ENCODE results near the gene BCAP29. TPM values are rescaled to one million over a fixed set of nuclear protein-coding genes. Genes with fewer than 3 reads are reported as not detected.

Gene BCAP29
- total and polyA plus RNA-seq, 2 of the 4 experiments (the other 2 are of a cell fraction): 33.0 to 35.1 TPM

- no TSS peak for BruUV-seq (replicated peaks)
- H2AK5ac ChIP-seq (ENCODE audit: low read depth, low read length): no peak overlapping the region
- in situ Hi-C loops (cut with MboI; ENCODE audit: low sequenced_read_pairs): no loop called here
- TF ChIP-seq RCOR1 (IDR thresholded peaks at IDR 0.05; ENCODE audit: insufficient replicate concordance, low read length): no peak
- 0 out of 2 replicates have a peak, but pooled peaks have one; percentile 11 for TF ChIP-seq MAFK (IDR thresholded peaks at IDR 0.05; ENCODE audit: low read depth, low read length)
- no peak overlapping the region for H2BK15ac ChIP-seq (ENCODE audit: low read depth, low read length)
- H3K9ac ChIP-seq (ENCODE audit: low read depth, low read length): no peak overlapping the region
- no peak overlapping the region for H3K4me3 ChIP-seq (ENCODE audit: insufficient read depth, low read depth, low read length)
- H2AFZ ChIP-seq (replicated peaks; ENCODE audit: low read length, poor library complexity): no peak overlapping the region
- DNase-seq (no peak), ATAC-seq (ENCODE audit: low read depth) (no peak)
- H3K27me3 ChIP-seq (ENCODE audit: control insufficient read depth, insufficient read depth, low read length): no peaks in the 10 kb centered on the region
- no peak overlapping the region for H3K14ac ChIP-seq (replicated peaks; ENCODE audit: low read depth, low read length)
- no peak overlapping the region for H3K4ac ChIP-seq (ENCODE audit: low read depth, low read length)
- no peak overlapping the region for H3K18ac ChIP-seq (ENCODE audit: low read depth, low read length)
- H3K4me2 ChIP-seq (ENCODE audit: low read depth, low read length): no peak overlapping the region
- H2BK5ac ChIP-seq (ENCODE audit: low read depth, low read length, poor library complexity, severe bottlenecking): no peak overlapping the region
- H3K79me1 ChIP-seq (ENCODE audit: low read depth in 1 of 2, low read length in 2 of 2): peaks cover 3 to 12% of the 10 kb centered on the region in 2 experiments; a peak in 3 of 4 replicates
- peaks cover 10% of the 10 kb centered on the region for H3K36me3 ChIP-seq (ENCODE audit: control insufficient read depth, insufficient read depth, low read length)
- H3K9me3 ChIP-seq (ENCODE audit: control insufficient read depth, insufficient read depth, low read length): no peaks in the 10 kb centered on the region
- peaks cover 3% of the 10 kb centered on the region for H3K9me1 ChIP-seq (ENCODE audit: insufficient read depth, low read length)
- WGBS, 2 experiments (ENCODE audit: extremely low coverage in 2 of 2, insufficient read length in 1 of 2): no CpG with 5 or more reads among the region's 4 CpGs
- no peak overlapping the region for H4K8ac ChIP-seq (ENCODE audit: low read depth in 2 of 2, low read length in 2 of 2)
- H3K4me1 ChIP-seq (ENCODE audit: control insufficient read depth, insufficient read depth, low read length): no peaks in the 10 kb centered on the region; the same call in 1 of the 2 replicates
- dilution Hi-C loops (cut with HindIII; ENCODE audit: low sequenced_read_pairs, unreplicated experiment): no loop called here
- no peak overlapping the region for H3K23ac ChIP-seq (ENCODE audit: low read depth, low read length)
- no peak overlapping the region for H3K27ac ChIP-seq (ENCODE audit: insufficient read depth, low read length)
- H4K91ac ChIP-seq (ENCODE audit: insufficient read depth, low read depth, low read length): no peak overlapping the region
- no peak overlapping the region for H4K5ac ChIP-seq (ENCODE audit: low read depth, low read length)
- H4K20me1 ChIP-seq (ENCODE audit: insufficient read depth, low read length): no peaks in the 10 kb centered on the region
- no peak overlapping the region for H3K56ac ChIP-seq (ENCODE audit: extremely low read depth, insufficient read depth, low read length)
- no peak overlapping the region for H2AK9ac ChIP-seq (replicated peaks; ENCODE audit: low read depth, low read length, poor library complexity)
- ChIA-PET CTCF (no interaction called here), POLR2A (ENCODE audit: unreplicated experiment) (no interaction called here)
- intact Hi-C loops (cut with micrococcal nuclease): no loop called here
- no peak overlapping the region for H2BK20ac ChIP-seq (ENCODE audit: low read depth, low read length)
- no peak overlapping the region for H2BK120ac ChIP-seq (ENCODE audit: low read depth, low read length)
Observed at GRCh38 chr7:107597953-107598352, 17.9 kb downstream of the BCAP29 start.
